Neutrophil (primary cell): ENCODE data around the gene FHOD1.

Experiments used
- H3K27ac ChIP-seq: fragments of 200-600 bp; sonication (generic); 2 replicates; pipeline ENCODE4 v1.5.1; 2016; ENCODE audit warnings: mild to moderate bottlenecking, moderate library complexity
- H3K27me3 ChIP-seq: fragments of 200-600 bp; sonication (generic); 2 replicates; pipeline ENCODE4 v1.6.0; 2016; ENCODE audit warnings: mild to moderate bottlenecking
- H3K36me3 ChIP-seq: fragments of 200-600 bp; sonication (generic); 2 replicates; pipeline ENCODE4 v1.5.1; 2017
- H3K4me1 ChIP-seq, 2 experiments: fragments of 200-600 bp in 1 of 2; sonication (generic) in 1 of 2; 1 replicate in 1 of 2; 2 replicates in 1 of 2; pipeline versions ENCODE4 v1.5.1 to v1.6.1; 2013 to 2016; ENCODE audit warnings: low read depth in 1 of 2, low read length in 1 of 2, mild to moderate bottlenecking in 1 of 2, moderate library complexity in 1 of 2; ENCODE audit not compliant: control insufficient read depth in 1 of 2, insufficient read depth in 1 of 2
- H3K4me3 ChIP-seq, 2 experiments: fragments of 200-600 bp in 1 of 2; sonication (generic) in 1 of 2; 1 replicate in 1 of 2; 2 replicates in 1 of 2; pipeline ENCODE4 v1.5.1; 2013 to 2016; ENCODE audit warnings: low read depth in 1 of 2, low read length in 1 of 2, mild to moderate bottlenecking in 1 of 2, moderate library complexity in 1 of 2
- H3K9me3 ChIP-seq: fragments of 200-600 bp; sonication (generic); 2 replicates; pipeline ENCODE4 v1.5.1; 2016
- CTCF ChIP-seq: fragments of 200-600 bp; sonication (generic); IDR thresholded peaks from 2 replicates; pipeline ENCODE4 v1.5.1; 2016; ENCODE audit warnings: antibody characterized with exemption

Gene FHOD1

GRCh38 chr16:67229906-67230808, 17.1 kb downstream of the FHOD1 start:
- H3K27me3 ChIP-seq = no peaks in the 10 kb centered on the region
- no peak overlapping the region for H3K27ac ChIP-seq
- H3K36me3 ChIP-seq = peaks cover 63% of the 10 kb centered on the region
- H3K9me3 ChIP-seq = no peaks in the 10 kb centered on the region
- H3K4me1 ChIP-seq = peaks cover 16 to 17% of the 10 kb centered on the region in 2 experiments
- no peak overlapping the region for H3K4me3 ChIP-seq
- no peak for TF ChIP-seq CTCF

GRCh38 chr16:67228905-67229304, 18.4 kb downstream of the FHOD1 start:
- Histone ChIP-seq H3K36me3 (peaks cover 50% of the 10 kb centered on the region), H3K4me1 (peaks cover 16 to 17% of the 10 kb centered on the region in 2 experiments), H3K27ac (no peak overlapping the region), H3K27me3 (no peaks in the 10 kb centered on the region), H3K4me3 (no peak overlapping the region), H3K9me3 (no peaks in the 10 kb centered on the region)
- no peak for TF ChIP-seq CTCF

- Histone ChIP-seq H3K9me3 (no peaks in the 10 kb centered on the region), H3K27ac (peak overlapping the region; percentile 86), H3K4me3 (peak overlapping the region; percentile 65 to 84), H3K36me3 (peaks cover 43% of the 10 kb centered on the region), H3K27me3 (no peaks in the 10 kb centered on the region), H3K4me1 (peaks cover 16 to 17% of the 10 kb centered on the region in 2 experiments)
- no peak for TF ChIP-seq CTCF
Measured at GRCh38 chr16:67228034-67228785, 19.1 kb downstream of the FHOD1 start.

GRCh38 chr16:67227567-67227921, 19.7 kb downstream of the FHOD1 start:
- Histone ChIP-seq H3K4me3 (peak overlapping the region; percentile 65 to 84), H3K36me3 (peaks cover 40% of the 10 kb centered on the region), H3K9me3 (no peaks in the 10 kb centered on the region), H3K27me3 (no peaks in the 10 kb centered on the region), H3K4me1 (peaks cover 16 to 17% of the 10 kb centered on the region in 2 experiments), H3K27ac (peak overlapping the region; percentile 86)
- no peak for TF ChIP-seq CTCF

GRCh38 chr16:67226804-67227566, 20.3 kb downstream of the FHOD1 start, which contains the start of gene TMEM208:
TMEM208 (plus strand) TSS chr16:67227130; CDS start chr16:67227219, 89 bp downstream.
- TF ChIP-seq CTCF = peak; percentile 87
- Histone ChIP-seq H3K9me3 (no peaks in the 10 kb centered on the region), H3K27me3 (no peaks in the 10 kb centered on the region), H3K4me1 (peaks cover 16 to 17% of the 10 kb centered on the region in 2 experiments), H3K27ac (peak within 1 kb of the TSS; percentile 86), H3K36me3 (peaks cover 39% of the 10 kb centered on the region), H3K4me3 (peak within 1 kb of the TSS; percentile 65 to 84)
